HG03159 (cell line): Measurements from ENCODE around the gene TMPRSS9.
A peak's percentile ranks its signal among the peaks of the same experiment; 100 is the strongest.
"Not testable (repeated sequence)": the region's sequence is repeated elsewhere in the genome, so short reads cannot be mapped to it uniquely, and the experiment has no call there.

Experiments used
- ATAC-seq: cut with Tn5 transposase; IDR thresholded peaks from one replicate; pipeline ENCODE4 v1.9.1; 2021; ENCODE audit warnings: mild to moderate bottlenecking, moderate library complexity; ENCODE audit not compliant: unreplicated experiment

TMPRSS9 gene

DNA sequence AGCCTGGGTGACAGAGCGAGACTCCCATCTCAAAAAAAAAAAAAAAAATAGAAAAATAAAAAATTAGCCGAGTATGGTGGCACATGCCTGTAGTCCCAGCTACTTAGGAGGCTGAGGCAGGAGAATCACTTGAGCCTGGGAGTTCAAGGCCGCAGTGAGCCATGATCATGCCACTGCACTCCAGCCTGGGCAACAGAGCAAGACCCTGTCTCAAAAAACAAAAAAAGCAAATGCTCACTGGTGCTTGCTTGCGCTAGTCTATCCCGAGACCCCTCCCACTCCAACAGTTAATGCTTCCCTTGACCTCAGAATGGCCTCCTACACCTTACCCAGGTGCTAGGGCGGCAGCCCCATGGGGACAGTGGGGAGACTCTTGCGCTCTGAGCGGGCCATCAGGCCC lies 57.4 kb downstream of the TMPRSS9 start:
- not testable (repeated sequence) for ATAC-seq

DNA sequence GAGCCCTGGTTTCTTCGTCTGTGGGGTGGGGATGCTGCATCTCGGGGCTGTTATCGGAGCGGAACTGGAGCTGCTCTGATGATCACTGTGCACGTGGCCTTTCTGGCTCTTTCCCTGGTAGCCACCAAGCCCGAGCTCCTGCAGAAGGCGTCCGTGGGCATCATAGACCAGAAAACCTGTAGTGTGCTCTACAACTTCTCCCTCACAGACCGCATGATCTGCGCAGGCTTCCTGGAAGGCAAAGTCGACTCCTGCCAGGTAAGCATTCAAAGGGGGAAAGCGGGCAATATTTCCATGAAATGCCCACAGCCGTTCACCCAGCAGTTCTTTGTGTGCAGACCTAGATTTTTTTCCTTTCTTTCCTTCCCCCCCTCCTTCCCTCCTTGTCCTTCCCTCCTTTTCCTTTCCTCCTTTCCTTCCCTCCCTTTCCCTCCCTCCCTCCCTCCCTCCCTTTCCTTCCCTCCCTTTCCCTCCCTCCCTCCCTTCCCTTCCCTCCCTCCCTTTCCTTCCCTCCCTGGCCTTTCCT lies 57.9 kb downstream of the TMPRSS9 start:
- ATAC-seq = no peak

DNA sequence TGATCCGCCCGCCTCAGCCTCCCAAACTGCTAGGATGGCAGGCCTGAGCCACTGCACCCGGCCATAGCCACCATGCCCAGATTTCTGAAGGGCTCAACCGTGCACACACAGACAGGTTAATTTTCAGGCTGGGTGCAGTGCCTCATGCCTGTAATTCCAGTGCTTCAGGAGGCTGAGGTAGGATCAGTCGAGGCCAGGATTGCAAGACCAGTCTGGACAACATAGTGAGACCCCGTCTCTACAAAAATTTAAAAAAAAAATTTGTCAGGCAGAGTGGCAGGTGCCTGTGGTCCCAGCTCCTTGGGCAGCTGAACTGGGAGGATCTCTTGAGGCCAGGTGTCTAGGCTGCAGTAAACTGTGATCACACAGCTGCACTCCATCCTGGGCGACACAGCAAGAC lies 59.7 kb downstream of the TMPRSS9 start:
- ATAC-seq = no peak

- ATAC-seq = no peak
Measured at GRCh38 chr19:2420490-2420889, 60.4 kb downstream of the TMPRSS9 start.

DNA sequence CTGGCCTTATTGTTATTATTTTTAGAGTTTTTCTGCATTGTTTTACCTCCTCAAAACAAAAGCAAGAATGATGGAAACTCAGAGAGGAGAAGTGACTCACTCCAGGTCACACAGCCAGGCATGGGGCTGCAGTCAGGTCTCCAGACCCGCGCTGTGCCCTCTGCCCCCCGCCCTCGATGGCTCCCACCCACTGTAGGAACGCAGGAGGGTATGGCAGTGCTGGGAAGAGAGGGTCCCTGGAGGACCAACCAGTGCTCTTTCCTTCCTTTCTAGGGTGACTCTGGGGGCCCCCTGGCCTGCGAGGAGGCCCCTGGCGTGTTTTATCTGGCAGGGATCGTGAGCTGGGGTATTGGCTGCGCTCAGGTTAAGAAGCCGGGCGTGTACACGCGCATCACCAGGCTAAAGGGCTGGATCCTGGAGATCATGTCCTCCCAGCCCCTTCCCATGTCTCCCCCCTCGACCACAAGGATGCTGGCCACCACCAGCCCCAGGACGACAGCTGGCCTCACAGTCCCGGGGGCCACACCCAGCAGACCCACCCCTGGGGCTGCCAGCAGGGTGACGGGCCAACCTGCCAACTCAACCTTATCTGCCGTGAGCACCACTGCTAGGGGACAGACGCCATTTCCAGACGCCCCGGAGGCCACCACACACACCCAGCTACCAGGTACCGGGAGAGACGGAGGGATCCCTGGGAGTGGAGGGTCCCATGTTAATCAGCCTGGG lies 61.7 kb downstream of the TMPRSS9 start:
- ATAC-seq = no peak

DNA sequence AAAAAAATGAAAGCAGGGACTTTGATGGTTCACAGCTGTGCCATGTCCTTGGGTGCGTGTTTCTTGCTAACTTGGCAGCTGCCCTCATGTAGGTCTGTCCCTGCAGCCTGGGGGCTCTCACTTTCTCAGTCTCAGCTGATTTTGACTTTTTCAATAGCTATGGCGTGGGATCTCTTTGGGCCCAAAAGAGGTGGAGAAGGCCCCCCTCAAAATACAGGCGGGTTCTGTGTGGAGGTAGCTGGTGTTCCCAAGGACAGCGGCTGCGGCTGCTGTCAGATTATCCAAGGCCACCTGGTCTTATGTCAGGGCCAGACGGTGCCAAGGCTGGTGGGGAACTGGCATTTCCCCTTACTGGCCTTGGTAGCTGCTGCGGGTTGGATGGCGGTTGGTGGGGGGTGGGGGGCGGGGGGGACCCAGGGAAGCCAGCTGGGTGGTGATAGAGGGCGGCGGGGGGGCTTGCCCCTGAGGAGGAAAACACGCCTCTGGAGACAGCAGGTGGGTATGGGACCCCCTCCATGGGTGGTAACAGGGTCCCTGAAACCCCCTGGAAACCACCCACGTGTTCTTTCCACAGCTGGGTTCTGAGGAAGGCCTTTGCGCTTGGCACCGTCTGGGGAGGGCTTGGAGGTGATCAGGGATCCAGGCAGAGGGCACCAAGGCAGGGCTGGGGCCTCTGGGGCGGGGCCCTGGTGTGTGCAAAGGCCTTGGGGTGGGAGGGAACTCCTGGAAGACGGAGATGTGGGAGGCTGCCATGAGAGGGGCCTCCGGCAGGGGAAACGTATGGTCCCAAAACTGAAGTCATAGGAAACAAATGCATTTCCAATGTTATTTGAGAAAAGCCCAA lies 63.2 kb downstream of the TMPRSS9 start:
- no peak for ATAC-seq

GRCh38 chr19:2423915-2424685 lies 64.0 kb downstream of the TMPRSS9 start:
- ATAC-seq = no peak

- ATAC-seq = no peak
Measured at GRCh38 chr19:2424686-2425621, 64.9 kb downstream of the TMPRSS9 start.

DNA sequence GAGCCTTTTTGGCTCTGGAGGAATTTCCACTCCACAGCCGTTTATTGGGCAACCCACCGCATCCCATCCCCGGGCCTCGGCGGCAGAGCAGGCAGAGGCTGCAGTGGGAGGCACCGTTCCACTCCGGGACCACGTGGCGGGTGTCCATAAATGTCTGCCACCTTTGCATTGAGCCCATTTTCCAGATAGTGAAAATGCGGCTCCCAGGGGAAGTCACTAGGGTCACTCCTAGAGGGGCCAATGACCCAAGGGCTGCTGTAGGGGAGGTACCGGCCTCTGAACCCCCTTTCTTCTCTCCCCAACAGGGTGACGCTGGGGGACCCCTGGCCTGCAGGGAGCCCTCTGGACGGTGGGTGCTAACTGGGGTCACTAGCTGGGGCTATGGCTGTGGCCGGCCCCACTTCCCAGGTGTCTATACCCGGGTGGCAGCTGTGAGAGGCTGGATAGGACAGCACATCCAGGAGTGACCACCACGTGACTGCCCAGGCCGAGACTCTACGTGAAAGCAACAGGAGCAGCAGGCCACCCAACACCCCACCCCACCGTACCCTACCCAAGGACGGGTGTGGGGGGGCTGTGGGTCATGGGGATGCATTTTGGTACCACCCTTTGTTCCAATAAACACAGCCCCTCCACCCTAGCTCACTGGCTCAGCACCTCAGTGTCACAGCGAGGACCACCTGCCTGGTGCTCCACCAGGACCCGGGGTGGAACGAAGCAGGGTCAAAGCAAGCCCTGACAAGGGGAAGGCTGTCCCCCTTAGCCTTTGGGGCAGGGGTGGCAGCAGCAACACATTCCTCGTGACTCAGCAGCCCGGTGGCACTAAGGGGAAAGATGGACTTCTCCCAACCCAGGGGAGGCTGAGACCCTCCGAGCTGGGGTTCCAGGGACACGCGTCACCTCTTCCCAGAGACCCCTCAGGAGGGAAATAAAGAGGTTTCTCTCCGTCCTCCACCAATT lies 65.8 kb downstream of the TMPRSS9 start:
- no peak for ATAC-seq

DNA sequence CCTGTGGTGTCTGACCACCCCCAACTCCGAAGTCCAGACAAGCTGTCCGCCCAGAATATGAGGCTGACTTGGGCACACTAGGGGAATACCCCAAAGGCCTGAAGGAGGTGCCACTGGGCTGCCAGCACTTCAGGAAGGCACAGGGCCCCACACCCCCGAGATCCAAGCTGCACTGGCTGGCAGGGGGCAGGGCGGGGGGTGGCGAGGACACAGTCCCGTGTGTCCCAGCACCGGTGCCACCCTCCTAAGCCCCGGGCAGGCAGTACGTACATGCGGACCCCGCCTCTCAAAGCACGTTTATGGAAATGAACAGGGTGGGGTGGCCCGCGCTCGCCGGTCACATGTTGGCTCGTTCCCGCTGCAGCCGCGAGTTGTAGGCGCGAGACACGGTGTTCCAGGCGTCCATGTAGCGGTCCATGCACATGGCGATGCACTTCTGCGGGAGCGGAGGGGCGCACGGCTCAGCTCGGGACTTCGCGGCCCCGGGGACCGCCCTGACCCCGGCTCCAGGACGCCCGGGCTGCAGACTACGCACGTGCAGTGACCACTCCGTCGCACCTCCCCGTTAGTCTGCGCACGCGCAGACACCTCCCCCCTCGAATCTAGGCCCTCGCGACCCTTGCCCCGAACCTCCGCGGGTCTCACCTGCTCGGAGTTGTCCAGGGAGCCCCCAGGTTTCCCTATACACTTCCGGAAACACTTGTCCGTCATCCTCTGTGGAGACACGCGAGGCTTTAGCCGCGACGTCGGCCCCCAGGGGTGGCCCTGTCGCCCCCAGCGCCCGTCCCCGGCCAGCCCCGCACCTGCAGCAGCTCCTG lies 66.8 kb downstream of the TMPRSS9 start:
- ATAC-seq = peak; percentile 10

DNA sequence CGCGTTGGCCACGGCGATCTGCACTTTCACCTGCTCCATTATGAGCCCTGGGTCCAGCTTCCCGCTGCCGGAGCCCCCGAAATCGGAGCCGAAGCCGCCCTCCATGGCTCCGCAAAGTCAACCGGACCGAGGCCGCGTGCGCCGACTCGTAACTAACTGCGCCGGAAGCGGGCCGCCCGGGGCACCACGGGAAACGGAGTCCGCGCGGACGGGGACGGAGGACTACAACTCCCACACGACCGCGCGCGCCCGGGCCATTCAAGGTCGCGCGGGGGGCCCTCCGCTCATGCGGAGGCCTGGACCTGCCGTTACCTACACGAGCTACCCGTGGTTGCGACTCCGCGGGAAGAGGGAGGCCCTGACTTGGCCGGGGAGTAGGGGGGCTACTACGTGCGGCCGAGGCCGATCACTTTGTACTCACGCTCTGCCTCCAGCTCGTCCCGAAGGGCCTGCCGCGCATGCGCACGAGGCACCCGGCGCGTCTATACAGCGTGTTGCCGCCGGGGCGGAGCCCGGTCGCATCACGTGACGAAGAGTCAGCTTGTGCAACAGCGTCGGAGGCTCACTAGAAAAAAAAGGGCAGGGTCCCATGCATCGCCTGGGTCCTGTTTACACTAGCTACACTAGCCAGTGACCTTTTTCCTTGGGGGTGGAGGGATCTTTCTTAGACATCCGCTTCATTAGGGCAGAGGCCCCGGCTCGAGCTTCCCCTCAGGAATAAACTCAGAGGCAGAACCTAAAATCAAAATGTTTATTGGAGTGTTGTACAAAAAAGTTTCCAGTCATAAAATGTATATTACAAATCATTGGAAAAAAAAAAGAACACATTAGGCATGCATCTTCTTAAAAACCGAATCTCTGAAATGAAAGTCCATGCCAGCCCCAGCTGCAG lies 67.6 kb downstream of the TMPRSS9 start, which contains the start of gene TIMM13:
TIMM13 (minus strand) TSS at position 158 of the 892 bp plus-strand sequence; CDS start at position 105, 53 bp downstream.
- peak; percentile 80 for ATAC-seq

DNA sequence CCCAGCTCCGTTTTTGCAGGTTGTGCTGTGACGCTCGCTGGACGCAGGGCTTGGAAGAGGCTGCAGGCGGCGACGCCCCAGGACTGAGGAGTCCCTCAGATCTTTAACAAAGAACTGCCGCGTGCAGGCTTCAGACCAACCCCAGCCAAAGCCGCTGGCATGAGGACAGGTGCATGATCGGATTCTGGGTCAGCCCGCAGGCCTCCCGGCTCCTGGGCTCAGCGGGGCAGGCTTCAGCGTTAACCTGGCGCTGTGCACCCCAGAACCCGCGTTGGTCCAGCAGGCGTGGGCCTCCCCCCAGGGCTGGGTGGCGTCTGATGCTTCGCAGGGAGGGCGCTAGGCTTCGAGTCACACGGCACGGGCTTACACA lies 68.2 kb downstream of the TMPRSS9 start:
- no peak for ATAC-seq

DNA sequence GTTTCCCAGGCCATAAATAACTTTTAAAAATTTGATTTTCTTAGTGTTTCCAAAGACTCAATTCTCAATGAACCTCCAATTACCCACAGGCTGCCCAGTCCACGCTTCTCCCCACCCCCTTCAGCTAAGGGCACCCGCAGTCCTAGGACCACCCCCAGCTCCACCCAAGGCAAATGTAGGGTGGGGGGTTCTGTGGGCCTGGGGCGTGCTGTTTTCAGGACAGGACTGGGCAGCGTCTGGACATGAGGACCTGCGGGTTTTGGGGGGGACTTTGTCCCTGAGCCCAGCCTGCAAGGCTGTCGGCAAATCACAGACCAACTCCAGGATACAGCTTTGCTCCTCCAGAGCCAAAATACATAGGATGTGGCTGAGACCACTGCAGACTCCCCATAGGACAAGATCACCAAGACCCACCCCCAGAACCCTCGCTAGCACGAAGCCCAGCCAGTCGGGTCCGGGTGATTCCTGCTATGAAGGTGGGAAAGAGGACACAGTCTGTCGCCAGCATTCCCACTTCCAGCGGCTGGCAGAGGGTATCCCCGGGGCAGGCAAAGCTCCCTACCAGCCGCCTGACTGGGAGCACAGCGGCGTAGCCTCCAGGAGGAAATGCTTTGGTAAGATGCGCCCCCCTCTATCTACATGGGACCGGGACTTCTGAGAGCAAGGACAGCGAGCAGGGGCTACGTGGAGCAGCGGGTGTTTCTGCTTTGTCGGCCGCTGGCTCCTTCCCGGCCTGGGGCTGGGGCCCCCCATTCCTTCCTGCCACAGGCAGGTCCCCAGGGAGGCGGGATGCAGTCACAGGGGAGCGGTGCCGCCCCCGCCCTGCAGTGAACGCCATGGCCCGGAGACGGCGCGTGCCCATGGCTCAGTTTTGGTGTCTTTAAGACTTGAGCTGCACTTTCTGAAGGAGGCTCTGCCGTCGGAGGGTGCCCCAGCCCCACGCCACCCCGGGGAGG lies 69.0 kb downstream of the TMPRSS9 start:
- no peak for ATAC-seq

- ATAC-seq = no peak
Measured at GRCh38 chr19:2429917-2430535, 70.0 kb downstream of the TMPRSS9 start.

GRCh38 chr19:2431318-2432055 lies 71.4 kb downstream of the TMPRSS9 start:
- no peak for ATAC-seq
